RWPE2 (cell line): ENCODE data around the gene SERPINE3.

Experiments
- ATAC-seq: fragments of 200-7000 bp; cut with Tn5 transposase; 3 replicates; pipeline ENCODE4 v1.9.1; 2021; ENCODE audit warnings: low read depth
- DNase-seq: peaks from one replicate; pipeline ENCODE4 v3.0.0-alpha.2; 2020; ENCODE audit warnings: low spot score
- H3K27ac ChIP-seq: fragments of 450-650 bp; 2 replicates; pipeline ENCODE4 v1.5.1; 2017; ENCODE audit warnings: mild to moderate bottlenecking; ENCODE audit not compliant: poor library complexity, severe bottlenecking
- H3K27me3 ChIP-seq: fragments of 250-450 bp; sonication (Bioruptor Pico); 2 replicates; pipeline ENCODE4 v1.5.1; 2021; ENCODE audit warnings: mild to moderate bottlenecking, moderate library complexity; ENCODE audit not compliant: insufficient read depth, poor library complexity, severe bottlenecking
- H3K36me3 ChIP-seq: fragments of 250-450 bp; sonication (Bioruptor Pico); 2 replicates; pipeline ENCODE4 v1.5.1; 2020; ENCODE audit warnings: low read depth, mild to moderate bottlenecking, moderate library complexity
- H3K4me1 ChIP-seq: fragments of 250-450 bp; sonication (Bioruptor Pico); 2 replicates; pipeline ENCODE4 v1.5.1; 2021; ENCODE audit warnings: mild to moderate bottlenecking, moderate library complexity; ENCODE audit not compliant: insufficient read depth, poor library complexity, severe bottlenecking
- H3K4me3 ChIP-seq: fragments of 250-450 bp; sonication (Bioruptor Pico); 2 replicates; pipeline ENCODE4 v1.5.1; 2021; ENCODE audit warnings: mild to moderate bottlenecking, moderate library complexity; ENCODE audit not compliant: severe bottlenecking
- H3K9me3 ChIP-seq: fragments of 250-450 bp; sonication (Bioruptor Pico); 2 replicates; pipeline ENCODE4 v1.5.1; 2021; ENCODE audit warnings: mild to moderate bottlenecking, moderate library complexity; ENCODE audit not compliant: severe bottlenecking
- CTCF ChIP-seq: fragments of 450-650 bp; IDR thresholded peaks from one replicate; pipeline ENCODE4 v1.5.1; 2017; ENCODE audit warnings: mild to moderate bottlenecking, moderate library complexity; ENCODE audit not compliant: poor library complexity, severe bottlenecking

Gene SERPINE3

GRCh38 chr13:51326777-51327176 lies 12.7 kb upstream of the SERPINE3 start:
- H3K27me3 ChIP-seq, result no peaks in the 10 kb centered on the region
- ATAC-seq (no peak), DNase-seq (no peak)
- no peaks in the 10 kb centered on the region for H3K4me1 ChIP-seq
- H3K9me3 ChIP-seq, result no peaks in the 10 kb centered on the region
- H3K4me3 ChIP-seq, result no peak overlapping the region
- H3K27ac ChIP-seq, result no peak overlapping the region
- H3K36me3 ChIP-seq, result no peaks in the 10 kb centered on the region
- no peak for TF ChIP-seq CTCF

- Histone ChIP-seq H3K4me1 (no peaks in the 10 kb centered on the region), H3K4me3 (no peak overlapping the region), H3K36me3 (no peaks in the 10 kb centered on the region), H3K27me3 (no peaks in the 10 kb centered on the region), H3K9me3 (no peaks in the 10 kb centered on the region), H3K27ac (no peak overlapping the region)
- TF ChIP-seq CTCF, result no peak
- ATAC-seq, result no peak
- no peak for DNase-seq
Measured at GRCh38 chr13:51327961-51328360, 11.5 kb upstream of the SERPINE3 start.

GRCh38 chr13:51328488-51328887 lies 11.0 kb upstream of the SERPINE3 start:
- Histone ChIP-seq H3K27ac (no peak overlapping the region), H3K36me3 (no peaks in the 10 kb centered on the region), H3K4me1 (no peaks in the 10 kb centered on the region), H3K4me3 (no peak overlapping the region), H3K9me3 (no peaks in the 10 kb centered on the region), H3K27me3 (no peaks in the 10 kb centered on the region)
- TF ChIP-seq CTCF, result no peak
- ATAC-seq (no peak), DNase-seq (no peak)

- Histone ChIP-seq H3K9me3 (no peaks in the 10 kb centered on the region), H3K27ac (no peak overlapping the region), H3K36me3 (no peaks in the 10 kb centered on the region), H3K4me1 (no peaks in the 10 kb centered on the region), H3K27me3 (no peaks in the 10 kb centered on the region), H3K4me3 (no peak overlapping the region)
- TF ChIP-seq CTCF, result no peak
- ATAC-seq, result no peak
- DNase-seq, result no peak
Measured at GRCh38 chr13:51329606-51330005, 9.9 kb upstream of the SERPINE3 start.

GRCh38 chr13:51330791-51331190 lies 8.7 kb upstream of the SERPINE3 start:
- H3K4me3 ChIP-seq, result no peak overlapping the region
- no peaks in the 10 kb centered on the region for H3K9me3 ChIP-seq
- DNase-seq (no peak), ATAC-seq (no peak)
- no peaks in the 10 kb centered on the region for H3K27me3 ChIP-seq
- H3K4me1 ChIP-seq, result no peaks in the 10 kb centered on the region
- H3K27ac ChIP-seq, result no peak overlapping the region
- no peaks in the 10 kb centered on the region for H3K36me3 ChIP-seq
- TF ChIP-seq CTCF, result no peak
